ENCODE data around the gene TEX29.

The TEX29 gene

GRCh38 chr13:111341886-111342285 is 21.4 kb downstream of the TEX29 start:
- peak; percentile 4 for DNase-seq (ENCODE audit: low spot score)

DNA sequence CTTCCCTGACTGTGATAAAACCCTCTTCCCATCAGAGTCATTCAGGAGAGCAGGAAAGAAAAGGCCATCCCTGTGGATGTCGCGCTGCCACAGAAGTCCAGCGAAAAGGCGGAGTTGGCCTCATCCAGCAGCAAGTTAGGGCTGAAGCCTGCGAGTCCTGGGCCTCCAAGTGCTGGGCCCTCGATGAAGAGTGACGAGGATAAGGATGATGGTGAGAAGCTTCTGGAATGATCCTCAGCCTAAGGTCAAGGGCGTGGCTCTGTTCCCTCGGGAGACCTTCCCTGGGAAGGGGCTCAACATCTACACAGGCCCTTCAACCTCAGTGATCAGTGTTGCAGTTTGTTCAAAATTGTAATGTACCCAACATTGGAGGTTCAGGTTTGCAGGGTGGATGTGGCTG is 22.3 kb downstream of the TEX29 start:
- no peak for DNase-seq (ENCODE audit: low spot score)

DNA sequence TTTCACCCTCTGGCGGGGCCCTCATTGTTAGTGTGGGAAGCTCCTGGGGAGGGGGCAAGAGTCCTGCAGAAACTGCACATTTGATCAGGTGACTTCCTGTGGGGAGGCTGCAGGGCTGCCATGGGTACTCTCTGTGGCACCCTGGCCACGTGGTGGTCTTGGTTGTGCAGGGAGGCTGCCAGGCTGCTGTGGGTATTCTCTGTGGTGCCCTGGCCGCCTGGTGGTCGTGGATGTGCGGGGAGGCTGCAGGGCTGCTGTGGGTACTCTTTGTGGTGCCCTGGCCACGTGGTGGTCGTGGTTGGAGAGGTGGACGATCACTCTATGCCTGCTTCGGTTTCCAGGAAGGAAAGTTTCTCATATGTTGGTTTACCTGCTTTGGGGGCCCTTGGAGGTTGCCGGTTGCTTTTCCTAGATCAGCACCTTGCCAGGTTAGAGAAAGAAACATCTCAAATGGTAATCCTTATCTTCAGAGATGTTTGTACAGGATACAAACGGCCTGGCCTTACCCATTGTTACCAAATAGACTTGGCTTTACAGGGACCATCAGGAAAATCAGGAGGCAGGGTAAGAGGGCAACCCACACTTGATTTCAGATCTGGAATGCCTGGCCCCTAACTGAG is 22.9 kb downstream of the TEX29 start:
- no peak for DNase-seq (ENCODE audit: low spot score)

GRCh38 chr13:111344471-111345191 is 24.2 kb downstream of the TEX29 start:
- peak; percentile 67 for DNase-seq (ENCODE audit: low spot score)

GRCh38 chr13:111345682-111346081 is 25.2 kb downstream of the TEX29 start:
- DNase-seq (ENCODE audit: low spot score): peak; percentile 1

DNA sequence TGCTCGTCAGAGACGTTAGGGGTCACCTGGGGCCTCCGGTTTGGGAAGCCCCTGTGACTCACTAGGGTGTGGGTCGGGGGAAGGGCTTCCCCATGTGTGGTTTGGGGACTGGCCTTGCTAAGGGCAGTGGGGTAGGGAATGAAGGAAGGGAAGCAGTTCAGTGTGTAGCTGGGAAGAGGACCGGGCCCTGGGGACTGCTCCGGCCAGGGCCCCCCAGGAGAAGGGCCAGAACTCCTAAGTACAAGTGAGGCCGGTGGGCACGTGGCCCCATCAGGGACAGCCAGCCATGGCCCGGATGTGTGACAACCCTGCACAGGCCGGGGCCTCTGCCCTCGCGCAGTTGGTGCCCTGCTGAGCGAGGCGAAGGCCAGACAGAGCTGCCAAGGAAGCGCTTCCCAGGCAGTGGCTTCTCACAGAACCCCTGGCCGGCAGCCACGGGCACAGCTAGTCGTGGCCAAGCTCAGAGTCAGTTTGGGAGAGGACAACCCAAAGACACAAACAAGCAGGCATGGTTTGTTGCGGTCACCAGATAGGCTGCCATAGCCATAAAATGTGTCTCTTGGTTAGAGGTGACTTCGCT is 25.7 kb downstream of the TEX29 start:
- DNase-seq (ENCODE audit: low spot score): peak; percentile 7

- no peak for DNase-seq (ENCODE audit: low spot score)
These were observed 27.0 kb downstream of the TEX29 start for GRCh38 chr13:111347438-111347837.

DNA sequence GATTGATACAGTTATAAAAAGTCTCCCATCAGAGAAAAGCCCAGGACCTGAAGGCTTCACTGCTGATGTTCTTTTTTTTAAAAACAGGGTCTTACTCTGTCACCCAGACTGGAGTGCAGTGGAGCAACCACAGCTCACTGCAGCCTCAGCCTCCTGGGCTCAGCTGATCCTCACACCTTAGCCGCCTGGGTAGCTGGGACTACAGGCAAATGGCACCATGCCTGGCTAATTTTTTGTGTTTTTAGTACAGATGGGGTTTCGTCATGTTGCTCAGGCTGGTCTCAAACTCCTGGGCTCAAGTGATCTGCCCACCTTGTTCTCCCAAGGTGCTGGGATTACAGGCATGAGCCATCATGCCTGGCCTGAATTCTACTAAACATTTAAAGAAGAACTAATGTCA is 33.1 kb downstream of the TEX29 start:
- DNase-seq (ENCODE audit: low spot score): no peak

GRCh38 chr13:111354789-111355188 is 34.3 kb downstream of the TEX29 start:
- DNase-seq (ENCODE audit: low spot score): no peak

DNA sequence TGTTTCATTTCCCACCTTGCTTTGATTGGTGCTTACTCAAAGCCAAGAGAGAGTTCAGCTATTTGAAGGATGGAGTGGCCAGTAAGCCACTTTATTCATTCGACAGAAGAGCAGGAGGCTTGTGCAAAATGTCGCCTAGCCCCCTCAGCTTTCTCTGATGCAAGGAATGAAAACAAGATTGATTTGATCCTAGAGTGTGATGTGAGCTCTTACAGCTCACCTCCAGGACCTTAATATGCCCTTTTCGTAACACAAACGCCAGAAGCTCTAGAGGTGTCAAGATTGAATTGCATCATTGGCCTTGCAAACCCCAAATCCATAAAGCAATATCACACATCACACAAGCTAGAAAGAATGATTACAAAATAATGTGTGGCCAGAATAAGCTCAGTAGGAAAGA is 36.4 kb downstream of the TEX29 start:
- no peak for DNase-seq (ENCODE audit: low spot score)

GRCh38 chr13:111359237-111359915 is 38.9 kb downstream of the TEX29 start:
- DNase-seq (ENCODE audit: low spot score): peak; percentile 11

- DNase-seq (ENCODE audit: low spot score): no peak
These were observed 39.5 kb downstream of the TEX29 start for GRCh38 chr13:111359930-111360329.

DNA sequence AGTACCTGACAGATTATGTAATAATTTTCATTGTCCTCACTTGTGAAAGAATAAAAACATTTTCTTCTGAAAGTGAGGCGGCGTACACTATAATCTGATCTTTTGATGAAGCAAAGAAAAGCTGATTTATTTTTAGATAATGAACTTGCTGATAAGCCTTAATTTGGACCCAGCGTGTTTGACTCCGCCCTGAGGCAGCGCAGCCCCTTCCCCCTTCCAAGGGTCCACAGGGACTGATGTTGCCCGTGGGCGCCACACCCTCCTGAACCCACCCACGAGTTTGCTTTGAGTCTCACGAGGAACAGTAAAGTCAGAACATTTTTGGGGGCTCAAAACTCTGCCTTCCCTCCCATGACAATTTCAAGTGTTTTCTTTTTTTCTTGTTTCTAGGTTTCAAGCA is 40.0 kb downstream of the TEX29 start:
- DNase-seq (ENCODE audit: low spot score): no peak

GRCh38 chr13:111361046-111361872 is 40.8 kb downstream of the TEX29 start:
- no peak for DNase-seq (ENCODE audit: low spot score)

DNA sequence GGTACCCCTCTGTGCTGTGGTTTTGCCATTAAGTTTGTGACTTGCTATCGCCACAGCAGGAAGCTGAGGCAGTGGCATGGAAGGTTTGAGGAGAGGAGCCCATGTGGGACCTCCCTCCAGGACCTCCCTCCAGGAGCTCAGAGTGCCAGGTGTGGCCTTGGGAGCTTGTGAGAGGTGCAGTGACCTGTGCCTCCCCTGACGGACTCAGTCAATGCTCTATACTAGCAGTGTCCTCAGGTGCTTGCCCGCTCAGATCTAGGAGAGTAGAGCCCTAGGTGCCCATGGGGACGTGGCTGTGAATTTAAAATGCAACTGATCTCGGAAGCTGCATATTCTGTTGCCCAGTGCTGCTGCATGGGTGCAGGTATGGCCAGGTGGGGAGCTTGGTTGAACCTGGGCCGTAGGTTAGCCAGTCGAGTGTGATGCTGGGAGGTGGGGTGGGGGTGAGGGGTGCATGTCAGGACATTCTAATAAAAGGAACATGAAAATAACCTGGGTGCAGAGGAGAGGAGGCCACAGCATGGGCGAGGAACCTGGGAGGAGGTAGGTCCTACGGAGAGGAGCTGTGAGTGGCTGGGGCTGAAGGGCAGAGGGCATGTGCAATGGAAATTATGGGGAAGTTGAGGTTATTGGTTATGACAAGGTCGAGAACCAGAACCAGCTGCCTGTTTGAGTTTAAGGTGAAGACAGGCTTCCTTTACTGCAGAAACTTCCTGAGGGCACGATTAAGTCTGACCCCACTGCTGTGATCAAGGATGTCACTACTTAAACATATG is 41.6 kb downstream of the TEX29 start:
- no peak for DNase-seq (ENCODE audit: low spot score)

DNA sequence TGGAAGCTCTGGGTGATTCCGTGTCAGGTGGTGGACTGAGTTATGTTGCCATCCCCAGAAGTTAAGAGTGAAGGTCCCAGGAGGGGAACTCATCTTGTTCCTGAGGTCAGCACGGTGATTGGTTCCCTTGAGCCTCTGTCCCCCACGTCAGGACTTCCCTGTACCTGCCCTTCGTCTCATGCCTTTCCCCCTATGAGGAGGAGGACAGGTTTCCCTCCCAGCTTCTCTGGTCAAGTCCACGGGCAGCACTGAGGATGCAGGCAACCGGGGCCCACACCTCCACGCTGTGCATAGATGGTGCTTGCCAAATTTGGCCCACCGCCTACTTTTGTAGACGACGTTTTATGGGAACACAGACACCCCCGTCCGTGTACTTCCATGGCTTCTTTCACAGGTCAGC is 42.7 kb downstream of the TEX29 start:
- DNase-seq (ENCODE audit: low spot score): no peak

DNA sequence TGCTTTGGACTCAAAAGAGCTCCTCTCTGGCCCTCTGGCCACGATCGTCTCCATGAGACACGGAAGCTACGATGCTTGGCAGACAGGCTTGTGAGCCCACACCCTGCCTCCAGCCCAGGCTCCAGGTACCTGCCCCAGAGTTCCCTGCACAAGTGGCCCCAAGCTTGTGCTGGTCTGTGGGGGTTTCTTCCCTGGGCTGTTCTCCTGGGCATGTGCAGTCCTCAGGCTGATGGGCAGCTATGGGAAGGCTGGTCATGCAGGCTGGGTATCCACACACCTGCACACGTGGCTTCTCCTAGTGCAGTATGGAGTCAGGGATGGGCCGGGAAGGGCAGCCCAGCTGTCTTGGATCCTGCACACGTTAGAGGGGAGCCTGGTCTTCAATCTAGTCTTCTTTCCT is 43.1 kb downstream of the TEX29 start:
- no peak for DNase-seq (ENCODE audit: low spot score)

- no peak for DNase-seq (ENCODE audit: low spot score)
These were observed 44.9 kb downstream of the TEX29 start for GRCh38 chr13:111365149-111366005.

DNA sequence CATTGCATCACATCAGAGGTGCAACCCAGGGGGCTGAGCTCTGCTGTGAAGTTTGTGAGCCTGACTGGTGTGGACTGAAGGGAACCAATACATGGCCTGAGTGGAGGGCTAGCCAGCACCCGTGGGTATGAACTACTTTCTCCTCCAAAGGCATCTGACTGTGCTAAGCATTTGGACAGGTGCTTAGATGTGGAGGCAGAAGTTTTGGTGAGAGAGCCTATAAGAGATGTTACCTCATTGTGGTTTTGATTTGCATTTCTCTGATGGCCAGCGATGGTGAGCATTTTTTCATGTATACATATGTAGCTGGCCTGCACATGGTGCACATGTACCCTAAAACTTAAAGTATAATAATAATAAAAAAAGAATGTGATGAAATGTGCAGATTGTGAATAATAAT is 46.9 kb downstream of the TEX29 start:
- DNase-seq (ENCODE audit: low spot score): no peak

DNA sequence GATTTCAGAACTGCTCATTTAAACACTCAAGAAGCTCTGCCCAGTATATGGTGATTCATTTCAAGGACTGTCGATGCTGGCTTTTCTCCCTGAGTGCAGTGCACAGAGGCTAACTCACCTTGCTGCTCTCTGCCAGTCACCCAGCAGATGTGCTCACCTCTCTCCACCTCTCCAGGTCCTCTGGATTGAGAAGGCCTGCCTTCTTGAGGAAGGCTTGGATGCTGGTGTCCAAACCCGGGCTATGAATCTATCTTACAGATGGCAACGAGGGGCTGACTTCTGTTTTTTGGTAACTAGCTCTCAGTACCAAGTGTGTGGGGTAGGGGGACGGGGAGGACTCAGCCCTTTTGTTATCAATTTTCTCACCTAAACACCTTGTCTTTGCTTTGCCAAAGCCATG is 47.6 kb downstream of the TEX29 start:
- no peak for DNase-seq (ENCODE audit: low spot score)
